Colonic mucosa (tissue), 4 donors: Measurements from ENCODE around the gene SRPK2. TPM values are rescaled to one million over a fixed set of nuclear protein-coding genes. Genes with fewer than 3 reads are reported as not detected.
A peak's percentile ranks its signal among the peaks of the same experiment; 100 is the strongest.

ENCODE experiments used
- DNase-seq: peaks from one replicate; pipeline ENCODE4 v3.0.0-alpha.2; 2020
- H3K27ac ChIP-seq: fragments of 200-600 bp; one replicate; pipeline ENCODE4 v1.8.0; 2021
- H3K27me3 ChIP-seq: fragments of 200-600 bp; one replicate; pipeline ENCODE4 v1.8.0; 2021
- H3K36me3 ChIP-seq: fragments of 200-600 bp; one replicate; pipeline ENCODE4 v1.8.0; 2021
- H3K4me1 ChIP-seq: fragments of 200-600 bp; one replicate; pipeline ENCODE4 v1.8.0; 2021; ENCODE audit warnings: mild to moderate bottlenecking
- H3K4me3 ChIP-seq: fragments of 200-600 bp; one replicate; pipeline ENCODE4 v1.8.0; 2021
- H3K9ac ChIP-seq, 2 donors: one replicate each; pipeline ENCODE4 v1.7.0; 2013; ENCODE audit warnings: control low read depth in 2 of 2, low read depth in 2 of 2, low read length in 2 of 2
- H3K9me3 ChIP-seq: fragments of 200-600 bp; one replicate; pipeline ENCODE4 v1.8.0; 2021
- CTCF ChIP-seq: fragments of 200-600 bp; IDR thresholded peaks from one replicate; pipeline ENCODE4 v1.8.0; 2022; ENCODE audit warnings: antibody characterized with exemption, mild to moderate bottlenecking
- intact Hi-C: fragments of 100-400 bp; cut with DNase I; formaldehyde crosslinking; loops from one replicate; pipeline ENCODE4 v1.14.1; 2022
- total RNA-seq, 2 donors: library from RNA; stranded (reverse); fragmentation: NEBNext Ultra II Directional in 1 of 2; extraction: Animal tissue kit (Norgen Biotek cat#: 25700) in 1 of 2; gene quantifications; one replicate each; pipeline ENCODE4 v1.2.1, GENCODE V29; 2021
- donor health status: healthy.
- donor health status: DM: no; HTN: no; CAD: no.
- donor health status: DM: no; HTN: no; CAD: no.

The SRPK2 gene
- total RNA-seq, 2 donors from 2014 or later, result 25.0 to 30.1 TPM

GRCh38 chr7:105389088-105389650 is 448 bp upstream of the SRPK2 start:
- no peaks in the 10 kb centered on the region for H3K36me3 ChIP-seq
- no peaks in the 10 kb centered on the region for H3K4me1 ChIP-seq
- no peaks in the 10 kb centered on the region for H3K9me3 ChIP-seq
- DNase-seq, result peak; percentile 46
- peak overlapping the region in 1 of 2 donors; percentile 46 for H3K9ac ChIP-seq
- intact Hi-C loops, result no loop called here
- no peaks in the 10 kb centered on the region for H3K27me3 ChIP-seq
- peak overlapping the region; percentile 51 for H3K4me3 ChIP-seq
- TF ChIP-seq CTCF, result no peak
- H3K27ac ChIP-seq, result no peak overlapping the region

GRCh38 chr7:105387508-105388355 is 989 bp downstream of the SRPK2 start:
- H3K27ac ChIP-seq, result no peak overlapping the region
- no peaks in the 10 kb centered on the region for H3K27me3 ChIP-seq
- peak overlapping the region; percentile 91 for H3K4me3 ChIP-seq
- H3K4me1 ChIP-seq, result no peaks in the 10 kb centered on the region
- intact Hi-C loops, result no loop called here
- peak; percentile 59 for DNase-seq
- no peaks in the 10 kb centered on the region for H3K36me3 ChIP-seq
- H3K9ac ChIP-seq, result peak overlapping the region; percentile 58 to 68
- no peak for TF ChIP-seq CTCF
- H3K9me3 ChIP-seq, result no peaks in the 10 kb centered on the region

- no peak overlapping the region for H3K27ac ChIP-seq
- TF ChIP-seq CTCF, result no peak
- intact Hi-C loops, result no loop called here
- no peaks in the 10 kb centered on the region for H3K27me3 ChIP-seq
- no peaks in the 10 kb centered on the region for H3K36me3 ChIP-seq
- no peaks in the 10 kb centered on the region for H3K9me3 ChIP-seq
- no peak overlapping the region for H3K4me3 ChIP-seq
- DNase-seq, result no peak
- H3K9ac ChIP-seq, result no peak overlapping the region
- no peaks in the 10 kb centered on the region for H3K4me1 ChIP-seq
Observed at GRCh38 chr7:105377903-105378302, 10.8 kb downstream of the SRPK2 start.

- Histone ChIP-seq H3K4me1 (no peaks in the 10 kb centered on the region), H3K36me3 (no peaks in the 10 kb centered on the region), H3K4me3 (no peak overlapping the region), H3K9ac (no peak overlapping the region), H3K9me3 (no peaks in the 10 kb centered on the region), H3K27me3 (no peaks in the 10 kb centered on the region), H3K27ac (no peak overlapping the region)
- TF ChIP-seq CTCF, result no peak
- intact Hi-C loops, result no loop called here
- DNase-seq, result no peak
Observed at GRCh38 chr7:105376908-105377533, 11.7 kb downstream of the SRPK2 start.

- no peak overlapping the region for H3K4me3 ChIP-seq
- H3K27ac ChIP-seq, result no peak overlapping the region
- DNase-seq, result no peak
- H3K4me1 ChIP-seq, result no peaks in the 10 kb centered on the region
- no peak for TF ChIP-seq CTCF
- H3K36me3 ChIP-seq, result no peaks in the 10 kb centered on the region
- no peaks in the 10 kb centered on the region for H3K9me3 ChIP-seq
- intact Hi-C loops, result no loop called here
- no peak overlapping the region for H3K9ac ChIP-seq
- H3K27me3 ChIP-seq, result no peaks in the 10 kb centered on the region
Observed at GRCh38 chr7:105369944-105370343, 18.8 kb downstream of the SRPK2 start.
